Stimulated activated CD4-positive, alpha-beta T cell treated with anti-CD3 and anti-CD28 coated beads, TNF-alpha, amount 100 ng/mL, for 1 hour (primary cell): ENCODE results near the gene PLEKHN1.
"Not testable (repeated sequence)": the region's sequence is repeated elsewhere in the genome, so short reads cannot be mapped to it uniquely, and the experiment has no call there.

Experiments
- DNase-seq, 3 donors: peaks; one replicate each; pipeline ENCODE4 v3.0.0-alpha.2; 2020; ENCODE audit warnings: low read depth in 3 of 3, low spot score in 1 of 3

Gene PLEKHN1

DNA sequence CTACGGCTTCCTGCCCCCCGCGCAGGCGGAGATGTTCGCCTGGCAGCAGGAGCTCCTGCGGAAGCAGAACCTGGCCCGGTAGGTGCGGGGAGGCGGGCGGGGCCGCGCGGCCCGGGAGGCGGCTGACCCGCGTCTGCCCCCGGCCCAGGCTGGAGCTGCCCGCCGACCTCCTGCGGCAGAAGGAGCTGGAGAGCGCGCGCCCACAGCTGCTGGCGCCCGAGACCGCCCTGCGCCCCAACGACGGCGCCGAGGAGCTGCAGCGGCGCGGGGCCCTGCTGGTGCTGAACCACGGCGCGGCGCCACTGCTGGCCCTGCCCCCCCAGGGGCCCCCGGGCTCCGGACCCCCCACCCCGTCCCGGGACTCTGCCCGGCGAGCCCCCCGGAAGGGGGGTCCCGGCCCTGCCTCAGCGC is 23.9 kb upstream of the PLEKHN1 start:
- DNase-seq = no peak

DNA sequence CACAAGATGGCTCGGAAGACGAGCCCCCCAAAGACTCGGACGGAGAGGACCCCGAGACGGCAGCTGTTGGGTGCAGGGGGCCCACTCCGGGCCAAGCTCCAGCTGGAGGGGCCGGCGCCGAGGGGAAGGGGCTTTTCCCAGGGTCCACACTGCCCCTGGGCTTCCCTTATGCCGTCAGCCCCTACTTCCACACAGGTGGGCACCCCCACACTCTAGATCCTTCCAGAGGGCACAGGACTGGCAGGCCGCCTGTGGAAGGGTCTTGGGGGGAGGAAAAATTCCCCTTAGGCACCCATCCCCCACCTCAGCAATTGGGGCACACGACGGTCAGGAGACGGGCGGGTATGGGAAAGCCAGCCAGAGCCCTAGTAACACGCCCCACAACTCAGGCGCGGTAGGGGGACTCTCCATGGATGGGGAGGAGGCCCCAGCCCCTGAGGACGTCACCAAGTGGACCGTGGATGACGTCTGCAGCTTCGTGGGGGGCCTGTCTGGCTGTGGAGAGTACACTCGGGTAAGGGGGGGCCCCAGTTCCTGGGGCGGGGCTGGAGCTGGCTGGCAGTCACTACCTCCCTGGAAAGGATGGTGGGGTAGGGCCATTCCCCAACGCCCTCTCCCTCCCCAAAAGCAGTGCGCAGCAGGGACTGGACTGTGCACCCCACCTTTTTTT is 23.3 kb upstream of the PLEKHN1 start:
- no peak for DNase-seq

DNA sequence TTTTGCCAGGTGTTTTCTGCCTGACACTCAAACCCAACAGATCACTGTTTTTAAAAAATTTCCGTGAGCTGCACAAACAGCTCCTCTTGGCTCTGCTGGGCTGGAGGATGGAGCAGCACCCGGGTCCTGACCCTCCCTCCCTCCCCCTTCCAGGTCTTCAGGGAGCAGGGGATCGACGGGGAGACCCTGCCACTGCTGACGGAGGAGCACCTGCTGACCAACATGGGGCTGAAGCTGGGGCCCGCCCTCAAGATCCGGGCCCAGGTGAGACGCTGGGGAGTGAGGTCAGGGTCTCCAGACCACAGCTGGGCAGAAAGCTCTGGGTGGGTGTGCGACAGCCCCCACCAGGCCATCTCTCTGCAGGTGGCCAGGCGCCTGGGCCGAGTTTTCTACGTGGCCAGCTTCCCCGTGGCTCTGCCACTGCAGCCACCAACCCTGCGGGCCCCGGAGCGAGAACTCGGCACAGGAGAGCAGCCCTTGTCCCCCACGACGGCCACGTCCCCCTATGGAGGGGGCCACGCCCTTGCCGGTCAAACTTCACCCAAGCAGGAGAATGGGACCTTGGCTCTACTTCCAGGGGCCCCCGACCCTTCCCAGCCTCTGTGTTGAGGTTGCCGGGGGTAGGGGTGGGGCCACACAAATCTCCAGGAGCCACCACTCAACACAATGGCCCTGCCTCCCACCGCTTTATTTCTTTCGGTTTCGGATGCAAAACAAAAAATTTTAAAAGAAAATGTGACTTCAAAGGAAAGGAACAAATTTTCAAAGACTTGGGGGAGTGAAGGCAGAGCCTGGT is 22.5 kb upstream of the PLEKHN1 start:
- DNase-seq = no peak

DNA sequence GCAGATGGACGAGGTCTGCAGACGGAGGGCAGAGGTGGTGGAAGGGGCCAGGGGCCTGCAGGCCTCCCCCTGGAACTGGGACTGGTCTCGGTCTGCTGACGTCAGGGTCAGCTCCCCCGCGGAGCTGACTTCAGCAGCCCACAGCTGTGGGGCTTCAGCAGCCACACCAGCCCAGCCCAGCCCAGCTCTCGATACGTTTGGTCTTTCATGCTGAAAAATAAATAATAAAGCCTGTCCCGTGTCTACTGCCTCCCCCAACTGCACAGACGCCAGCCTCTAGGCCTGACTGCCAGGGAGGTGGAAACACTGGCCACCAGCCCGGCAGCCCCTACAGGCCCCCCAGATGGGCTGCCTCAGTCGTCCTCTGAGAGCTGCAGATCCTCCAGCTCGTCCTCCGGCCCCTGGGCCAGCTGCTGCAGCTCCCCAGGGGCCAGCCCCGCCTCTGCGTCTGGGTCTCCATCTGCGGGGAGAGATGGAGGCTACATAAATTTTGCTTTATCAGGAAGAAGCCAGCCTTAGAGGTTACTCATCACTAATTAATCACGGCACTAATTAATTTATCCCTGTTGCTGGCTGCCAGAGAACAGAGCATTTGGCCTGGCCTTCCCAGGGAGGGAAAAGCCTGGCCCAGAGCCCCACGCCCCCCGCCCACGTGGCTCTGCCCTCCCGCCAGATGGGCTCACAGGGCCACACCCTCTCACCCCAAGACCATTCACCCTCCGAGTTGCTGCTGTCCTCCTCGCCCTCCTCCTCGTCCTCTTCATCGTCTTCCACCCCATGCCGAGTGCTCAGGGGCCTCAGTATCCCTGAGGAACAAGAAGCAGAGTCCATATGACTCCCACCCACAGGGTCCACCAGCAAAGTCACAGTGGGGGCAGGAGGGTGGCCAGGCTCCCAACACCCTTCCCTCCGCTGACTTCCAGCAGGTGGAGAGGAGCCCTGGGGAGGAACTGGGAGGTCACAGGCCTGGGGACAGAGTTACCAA is 21.6 kb upstream of the PLEKHN1 start:
- DNase-seq = no peak

DNA sequence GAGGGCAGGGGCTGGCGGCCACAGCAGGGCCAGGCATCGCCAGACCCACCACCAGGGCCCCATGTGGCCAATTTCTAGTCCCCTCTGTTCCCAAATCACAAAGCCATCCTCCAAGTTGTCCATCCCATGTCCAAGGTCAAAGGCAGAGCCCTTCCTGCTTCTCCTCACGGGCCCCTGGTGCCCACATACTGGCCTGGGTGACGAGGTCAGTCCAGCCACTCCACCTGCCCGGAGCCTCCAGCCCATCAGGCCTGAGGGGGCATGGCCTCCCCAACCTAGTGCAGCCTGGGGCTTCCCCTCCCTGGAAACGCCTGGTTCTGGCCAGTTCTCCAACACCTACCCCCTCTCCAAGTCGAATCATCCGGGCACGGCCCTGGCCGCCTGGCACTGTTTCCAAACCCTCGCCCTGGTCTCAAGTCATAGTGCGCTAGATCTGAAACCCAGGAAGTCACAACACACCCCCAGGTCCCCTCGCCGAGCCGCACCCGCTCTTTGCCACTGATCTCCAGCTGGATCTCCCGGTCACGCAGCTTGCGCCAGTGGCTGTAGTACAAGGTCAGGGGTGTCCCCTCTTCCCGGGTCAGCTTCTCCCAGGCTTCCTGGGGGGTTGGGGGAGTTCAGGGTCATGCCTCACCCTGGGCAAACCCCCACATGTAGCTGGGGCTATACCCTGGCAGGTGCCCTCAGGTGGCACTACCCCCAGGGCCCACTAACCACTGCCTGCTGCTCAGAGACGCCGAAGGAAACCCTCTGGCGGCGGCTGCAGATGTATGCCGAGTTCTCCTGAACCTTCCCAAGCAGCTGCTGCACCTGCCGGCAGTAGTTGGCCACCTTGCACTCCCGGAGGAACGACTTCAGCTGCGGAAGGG is 20.4 kb upstream of the PLEKHN1 start:
- no peak for DNase-seq

DNA sequence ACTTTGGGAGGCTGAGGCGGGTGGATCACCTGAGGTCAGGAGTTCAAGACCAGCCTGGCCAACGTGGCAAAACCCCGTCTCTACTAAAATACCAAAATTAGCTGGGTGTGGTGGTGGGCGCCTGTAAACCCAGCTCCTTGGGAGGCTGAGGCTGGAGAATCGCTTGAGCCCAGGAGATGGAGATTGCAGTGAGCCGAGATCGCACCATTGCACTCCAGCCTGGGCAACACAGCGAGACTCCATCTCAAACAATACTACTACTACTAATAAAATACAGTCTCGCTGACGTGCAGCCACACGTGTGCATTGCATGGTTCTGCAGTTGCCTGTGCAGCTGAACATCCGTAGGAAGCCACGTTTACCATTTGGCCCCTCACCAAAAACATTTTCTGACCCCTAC is 19.5 kb upstream of the PLEKHN1 start:
- DNase-seq = not testable (repeated sequence)

DNA sequence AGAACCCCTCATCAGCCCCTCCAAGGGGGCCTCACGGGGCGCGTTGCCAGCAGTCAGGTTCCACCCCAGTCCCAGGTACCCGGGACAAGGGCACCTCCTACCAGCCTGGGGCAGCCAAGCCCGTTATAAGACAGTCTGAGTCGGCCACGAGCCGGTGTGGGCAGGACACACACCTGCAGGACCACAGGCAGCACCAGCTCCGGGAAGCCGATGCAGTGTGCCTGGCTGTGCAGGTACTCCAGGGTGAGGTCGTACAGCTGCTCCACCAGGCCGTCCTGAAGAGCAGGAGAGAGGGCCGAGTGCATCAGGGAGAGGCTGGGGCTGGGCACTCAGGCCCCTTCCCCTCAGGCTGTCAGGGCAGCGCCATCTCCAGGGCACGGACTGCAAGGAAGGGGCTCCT is 18.3 kb upstream of the PLEKHN1 start:
- DNase-seq = no peak

DNA sequence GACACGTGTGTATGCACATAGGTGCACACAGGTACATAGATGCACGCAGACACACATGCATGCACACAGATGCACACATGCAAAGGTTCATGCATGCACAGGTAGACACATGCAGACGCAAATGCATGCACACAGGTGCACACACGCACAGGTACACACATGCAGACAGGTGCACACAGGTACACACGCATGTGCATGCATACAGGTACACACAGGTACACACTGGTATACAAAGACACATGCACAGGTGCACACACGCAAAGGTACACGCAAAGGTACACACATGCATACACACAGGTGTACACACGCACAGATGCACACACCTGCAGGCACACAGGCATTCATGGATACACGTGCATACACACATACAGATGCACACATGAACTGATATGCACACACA is 16.0 kb upstream of the PLEKHN1 start:
- no peak for DNase-seq

DNA sequence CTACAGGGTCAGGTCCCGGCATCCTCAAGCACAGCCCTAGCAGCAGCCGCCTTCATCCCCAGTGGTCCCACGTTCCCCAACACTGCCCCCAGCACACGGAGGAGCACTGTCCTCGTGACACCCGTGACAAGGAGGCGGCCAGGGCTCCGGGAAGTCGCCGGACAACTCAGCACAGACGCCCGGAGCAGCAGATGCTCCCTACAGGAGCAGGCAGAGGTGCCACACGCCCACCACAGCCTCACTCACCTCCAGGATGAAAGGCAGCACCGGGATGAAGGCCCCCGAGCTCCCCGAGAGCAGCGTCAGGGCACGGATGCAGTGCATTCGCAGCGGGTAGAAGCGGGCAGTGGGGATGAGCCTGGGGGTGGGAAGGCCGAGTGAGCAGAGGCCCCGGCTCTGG is 15.4 kb upstream of the PLEKHN1 start:
- DNase-seq = no peak

DNA sequence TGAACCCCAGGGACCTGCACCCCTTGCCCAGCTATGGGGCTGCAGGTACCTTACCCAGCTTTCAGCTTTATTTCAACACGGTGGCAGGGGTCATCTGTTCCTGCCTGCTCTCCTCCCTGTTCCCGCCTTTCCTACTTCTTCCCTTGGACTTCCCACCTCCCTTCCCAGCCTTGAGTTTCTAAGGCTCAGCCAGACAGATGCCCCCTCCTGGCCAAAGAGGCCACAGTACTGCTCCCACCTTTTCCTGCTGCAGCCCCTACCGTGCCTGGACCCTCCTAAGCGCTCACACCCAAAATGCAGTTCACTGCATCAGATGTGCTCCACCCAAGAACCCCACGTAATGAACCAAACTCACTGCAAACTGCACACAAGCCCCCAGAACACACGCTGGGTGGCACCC is 14.9 kb upstream of the PLEKHN1 start:
- DNase-seq = no peak

DNA sequence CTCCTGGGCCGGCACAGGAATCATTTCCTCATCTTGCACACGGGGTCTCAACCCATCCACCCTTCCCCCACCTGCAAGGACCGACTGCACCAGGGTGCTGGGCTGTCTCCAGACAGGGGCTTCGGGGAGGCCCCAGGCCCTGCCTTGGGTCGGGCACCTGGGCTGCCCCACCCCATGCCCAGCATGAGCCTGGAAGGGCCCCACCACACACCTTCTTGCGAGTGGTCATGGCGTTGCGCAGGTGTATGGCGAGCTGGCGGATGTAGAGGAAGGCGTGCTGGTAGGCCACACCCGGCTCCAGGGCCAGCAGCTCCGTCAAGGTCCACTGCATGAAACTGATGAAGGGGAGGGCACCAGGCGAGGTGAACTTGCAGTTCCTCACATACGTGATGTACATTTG is 14.1 kb upstream of the PLEKHN1 start:
- no peak for DNase-seq

DNA sequence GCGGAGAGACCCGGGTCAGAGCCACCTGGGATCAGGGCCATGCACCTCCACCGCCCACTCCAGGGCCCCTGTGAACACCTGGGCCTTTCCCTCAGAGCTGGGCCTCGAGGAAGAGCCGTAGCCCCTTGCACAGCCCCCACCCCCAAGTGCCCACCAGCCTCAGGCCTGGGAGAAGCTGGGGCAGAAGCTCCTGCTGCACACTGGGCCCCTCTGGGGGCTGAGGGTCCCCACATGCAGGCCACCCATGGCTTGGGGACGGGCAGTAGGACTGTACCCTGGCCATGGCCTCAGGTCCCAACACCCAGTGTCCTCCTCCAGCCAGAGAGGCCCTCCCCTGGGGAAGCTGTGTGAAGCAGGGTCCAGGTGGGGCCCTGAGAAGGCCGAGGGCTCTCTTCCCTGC is 13.7 kb upstream of the PLEKHN1 start:
- no peak for DNase-seq

DNA sequence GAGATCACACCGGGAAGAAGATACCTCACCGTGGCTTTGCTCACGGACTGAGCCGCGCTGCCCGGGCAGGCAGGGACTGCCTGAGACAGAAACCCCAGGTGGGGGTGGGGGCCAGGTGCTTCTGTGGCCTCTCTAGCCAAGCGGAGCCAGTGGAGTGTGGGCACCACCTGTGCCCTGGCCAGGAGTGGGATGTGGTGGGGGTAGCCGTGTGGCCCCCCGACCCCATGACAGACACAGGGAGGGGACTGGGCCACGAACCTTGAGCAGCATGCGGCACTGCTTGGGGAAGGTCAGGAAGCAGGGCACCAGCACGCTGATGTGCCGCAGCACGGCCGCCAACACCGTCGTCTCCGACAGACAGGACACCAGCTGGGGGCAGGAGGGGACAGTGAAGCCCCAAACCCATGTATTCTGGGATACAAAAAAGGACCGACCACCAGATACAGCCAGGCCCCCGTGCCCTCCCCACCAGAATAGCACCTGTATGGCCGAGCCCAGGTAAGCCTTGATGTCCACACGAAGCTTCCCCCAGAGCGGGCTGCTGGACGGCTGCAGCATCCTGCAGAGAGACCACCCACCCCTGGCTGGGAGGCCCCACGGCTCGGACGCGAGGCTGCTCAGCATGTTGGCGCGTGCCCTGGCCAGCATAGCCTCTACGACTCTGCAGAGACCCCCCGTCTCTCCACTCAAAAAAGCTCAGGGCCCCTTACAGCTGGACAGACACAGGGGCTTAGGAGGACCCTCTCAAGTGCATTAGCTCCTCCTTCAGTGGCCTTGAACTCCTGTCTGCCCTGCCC is 12.6 kb upstream of the PLEKHN1 start:
- DNase-seq = no peak

DNA sequence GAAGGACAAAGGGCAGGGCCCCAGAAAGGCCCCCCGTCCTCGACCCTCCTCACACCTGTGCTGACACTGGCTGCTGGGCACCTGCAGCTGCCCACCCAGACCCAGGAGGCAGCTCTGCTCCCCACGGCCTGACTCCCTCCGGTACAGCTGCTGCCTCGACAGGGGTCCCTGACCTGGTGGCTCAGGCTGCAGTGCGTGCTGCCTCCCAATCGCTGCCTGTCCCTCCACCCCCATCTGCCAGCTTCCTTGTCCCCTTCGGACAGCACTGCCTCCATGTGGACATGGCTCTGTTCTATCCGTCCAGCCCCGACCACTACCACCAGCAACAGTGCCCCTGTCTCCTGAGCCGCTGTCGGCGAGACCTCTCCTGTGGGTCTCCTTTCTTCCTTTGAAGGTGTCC is 11.4 kb upstream of the PLEKHN1 start:
- no peak for DNase-seq

DNA sequence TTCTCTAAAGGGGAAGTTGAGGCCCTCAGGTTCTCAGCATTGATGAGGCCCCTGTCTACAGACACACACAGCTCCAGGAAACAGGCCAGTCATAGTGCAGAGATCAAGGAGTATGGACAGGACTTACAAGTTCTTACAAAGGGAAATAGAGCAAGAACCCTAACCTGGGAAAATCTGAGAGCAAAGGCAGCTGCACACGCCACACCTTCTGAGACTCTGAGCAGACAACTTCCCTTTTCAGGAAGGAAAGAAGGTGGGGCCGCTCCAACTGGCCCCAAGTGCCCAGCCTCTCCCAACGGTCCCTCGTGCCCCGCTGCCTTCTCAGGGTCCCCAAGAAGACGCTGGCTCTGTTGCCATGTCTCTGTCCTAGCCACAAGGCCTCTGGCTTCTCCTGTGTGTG is 10.8 kb upstream of the PLEKHN1 start:
- no peak for DNase-seq

DNA sequence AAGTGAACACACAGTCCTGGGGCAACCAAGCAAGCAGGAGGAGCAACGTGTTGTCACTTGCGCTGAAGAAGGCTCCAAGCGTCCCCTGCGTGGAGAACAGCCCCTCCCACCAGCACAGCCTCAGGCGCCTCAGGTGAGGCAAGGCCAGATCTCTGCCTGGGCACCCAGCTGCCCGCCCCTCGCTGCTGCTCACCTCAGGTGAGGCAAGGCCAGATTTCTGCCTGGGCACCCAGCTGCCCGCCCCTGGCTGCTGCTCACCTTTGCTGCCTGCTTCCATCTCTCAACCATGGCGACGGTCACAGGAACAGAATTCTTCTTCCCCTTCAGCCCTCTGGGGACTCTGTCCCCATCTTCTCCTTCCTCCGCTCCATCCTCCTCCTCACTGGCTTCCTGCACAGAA is 9.6 kb upstream of the PLEKHN1 start:
- no peak for DNase-seq

DNA sequence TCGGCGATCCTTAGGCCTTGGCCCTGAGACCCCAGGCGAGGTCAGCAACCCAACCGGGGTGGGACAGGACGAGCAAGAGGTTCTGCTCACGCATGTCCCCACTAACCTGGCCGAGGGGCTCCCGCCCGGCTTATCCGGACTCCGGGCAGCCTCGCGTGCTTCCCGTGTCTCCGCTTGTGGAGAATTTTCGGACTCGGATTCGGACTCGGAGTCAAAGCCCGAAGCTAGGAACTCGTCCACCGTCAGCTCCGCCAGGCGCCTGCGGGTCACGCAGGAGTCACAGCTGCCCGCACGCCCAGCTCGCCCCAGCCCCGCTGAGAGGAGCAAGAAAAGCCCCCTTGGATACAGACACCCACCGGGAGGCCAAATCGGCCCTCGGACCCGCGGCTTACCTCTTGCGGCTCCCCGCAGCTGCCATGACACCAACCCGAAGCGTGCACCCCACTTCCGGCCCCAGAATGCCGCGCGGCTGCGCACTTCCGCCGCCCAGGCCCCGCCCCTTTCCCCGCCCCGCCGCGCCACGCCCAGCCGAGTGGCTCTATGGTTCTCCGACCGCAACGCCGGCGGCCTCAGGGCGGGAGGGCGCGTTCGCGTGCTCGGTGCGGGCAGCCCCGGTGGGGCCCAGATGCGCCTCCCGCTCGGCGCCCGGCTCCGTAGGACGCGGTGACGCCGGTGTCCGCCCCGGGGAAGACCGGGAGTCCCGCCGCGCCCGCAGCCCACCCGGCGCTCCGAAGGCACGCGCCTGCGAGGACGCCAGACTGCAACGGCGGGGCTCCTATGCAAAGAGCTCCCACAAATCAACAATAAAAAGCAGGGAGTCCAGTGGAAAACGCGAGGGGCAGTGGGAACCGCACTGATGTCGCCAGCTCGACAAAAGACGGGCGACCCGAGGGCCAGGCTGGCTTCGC is 7.2 kb upstream of the PLEKHN1 start, which contains the start of gene NOC2L:
NOC2L (minus strand) TSS at position 434 of the 908 bp plus-strand sequence; CDS start at position 418, 16 bp downstream.
- DNase-seq = peak; percentile 86 to 99 (median 97)

DNA sequence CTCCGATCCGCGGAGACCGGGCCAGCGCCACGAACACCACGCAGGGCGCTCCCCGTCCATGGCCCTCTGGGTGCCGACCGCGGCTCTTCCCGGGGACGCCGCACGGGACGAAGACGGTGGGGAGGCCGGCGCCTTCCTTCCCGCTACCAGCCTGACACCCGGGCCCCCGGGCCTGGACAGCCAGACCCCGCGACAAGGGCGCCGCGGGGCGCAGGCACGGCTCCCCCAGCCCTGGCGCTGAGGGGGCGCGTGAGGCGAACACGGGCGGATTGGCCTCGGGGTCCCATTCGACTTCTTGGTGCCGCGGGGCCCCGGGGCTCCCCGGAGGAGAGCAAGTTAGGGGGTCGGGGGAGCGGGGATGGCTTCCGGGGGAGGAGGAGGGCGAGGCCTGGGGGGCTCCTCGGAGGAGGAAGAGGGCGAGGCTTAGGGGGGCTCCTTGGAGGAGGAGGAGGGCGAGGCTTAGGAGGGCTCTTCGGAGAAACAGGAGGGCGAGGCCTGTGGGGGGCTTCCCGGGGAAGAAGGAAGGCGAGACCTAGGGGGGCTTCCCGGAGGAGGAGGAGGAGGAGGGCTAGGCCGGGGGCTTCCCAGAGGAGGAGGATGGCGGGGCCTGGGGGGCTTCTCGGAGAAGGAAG is 6.4 kb upstream of the PLEKHN1 start:
- DNase-seq = no peak
